ENCODE data around the gene TNFAIP3.

Gene TNFAIP3

GRCh38 chr6:137871831-137872454 lies 4.9 kb downstream of the TNFAIP3 start:
- no peaks in the 10 kb centered on the region for H3K9me3 ChIP-seq (ENCODE audit: control extremely low read depth in 1 of 5, control insufficient read depth in 4 of 5, insufficient read depth in 2 of 5, low read depth in 1 of 5, low read length in 4 of 5)
- no peaks in the 10 kb centered on the region for H3K27me3 ChIP-seq (replicated peaks in 2 of 5; ENCODE audit: control insufficient read depth in 4 of 5, insufficient read depth in 5 of 5, low read length in 4 of 5)
- DNase-seq, result no peak
- CTCF ChIA-PET, result interaction anchor here (0.7 to 7.5 kb wide), 12 partner anchors 9 to 167 kb away, joined by 3 to 67 read pairs (median 6); no protein-coding TSS in a partner anchor
- H3K4me1 ChIP-seq (ENCODE audit: control extremely low read depth in 1 of 4, control insufficient read depth in 4 of 4, insufficient read depth in 4 of 4, low read length in 3 of 4), result peaks cover 15 to 66% (median 38%) of the 10 kb centered on the region in 4 experiments
- H3K27ac ChIP-seq (ENCODE audit: insufficient read depth in 1 of 2, low read depth in 1 of 2, low read length in 2 of 2, poor library complexity in 1 of 2, severe bottlenecking in 2 of 2), result no peak overlapping the region
- H3K4me3 ChIP-seq (ENCODE audit: control insufficient read depth in 1 of 7, extremely low read depth in 1 of 7, insufficient read depth in 4 of 7, low read depth in 2 of 7, low read length in 6 of 7), result peak overlapping the region in 1 of 7 experiments; percentile 31
- 100% methylated on average over 1 of the region's 1 CpG for WGBS (ENCODE audit: insufficient coverage)
- peaks cover 23 to 38% (median 33%) of the 10 kb centered on the region in 4 experiments for H3K36me3 ChIP-seq (ENCODE audit: control insufficient read depth in 4 of 4, insufficient read depth in 4 of 4, low read length in 3 of 4)
- POLR2A ChIA-PET, result interaction anchor here (0.9 to 1.2 kb wide), 2 partner anchors 53 to 157 kb away, joined by 3 read pairs; no protein-coding TSS in a partner anchor

- POLR2A ChIA-PET, result no interaction called here
- Histone ChIP-seq H3K27ac (ENCODE audit: insufficient read depth in 1 of 2, low read depth in 1 of 2, low read length in 2 of 2, poor library complexity in 1 of 2, severe bottlenecking in 2 of 2) (no peak overlapping the region), H3K36me3 (ENCODE audit: control insufficient read depth in 4 of 4, insufficient read depth in 4 of 4, low read length in 3 of 4) (peaks cover 30 to 45% (median 40%) of the 10 kb centered on the region in 4 experiments), H3K9me3 (ENCODE audit: control extremely low read depth in 1 of 5, control insufficient read depth in 4 of 5, insufficient read depth in 2 of 5, low read depth in 1 of 5, low read length in 4 of 5) (no peaks in the 10 kb centered on the region), H3K4me3 (ENCODE audit: control insufficient read depth in 1 of 7, extremely low read depth in 1 of 7, insufficient read depth in 4 of 7, low read depth in 2 of 7, low read length in 6 of 7) (peak overlapping the region in 1 of 7 experiments; percentile 42), H3K4me1 (ENCODE audit: control extremely low read depth in 1 of 4, control insufficient read depth in 4 of 4, insufficient read depth in 4 of 4, low read length in 3 of 4) (peaks cover 15 to 63% (median 36%) of the 10 kb centered on the region in 4 experiments), H3K27me3 (replicated peaks in 2 of 5; ENCODE audit: control insufficient read depth in 4 of 5, insufficient read depth in 5 of 5, low read length in 4 of 5) (no peaks in the 10 kb centered on the region)
- DNase-seq, result no peak
- WGBS (ENCODE audit: insufficient coverage), result 50% methylated on average over 1 of the region's 2 CpGs
- CTCF ChIA-PET, result interaction anchor here (0.7 to 7.5 kb wide), 11 partner anchors 9 to 168 kb away, joined by 3 to 67 read pairs (median 6); no protein-coding TSS in a partner anchor
Measured at GRCh38 chr6:137872581-137873115, 5.6 kb downstream of the TNFAIP3 start.

- Histone ChIP-seq H3K27me3 (replicated peaks in 2 of 5; ENCODE audit: control insufficient read depth in 4 of 5, insufficient read depth in 5 of 5, low read length in 4 of 5) (no peaks in the 10 kb centered on the region), H3K4me1 (ENCODE audit: control extremely low read depth in 1 of 4, control insufficient read depth in 4 of 4, insufficient read depth in 4 of 4, low read length in 3 of 4) (peaks cover 12 to 57% (median 30%) of the 10 kb centered on the region in 4 experiments), H3K4me3 (ENCODE audit: control insufficient read depth in 1 of 7, extremely low read depth in 1 of 7, insufficient read depth in 4 of 7, low read depth in 2 of 7, low read length in 6 of 7) (peak overlapping the region in 1 of 7 experiments; percentile 42), H3K9me3 (ENCODE audit: control extremely low read depth in 1 of 5, control insufficient read depth in 4 of 5, insufficient read depth in 2 of 5, low read depth in 1 of 5, low read length in 4 of 5) (no peaks in the 10 kb centered on the region), H3K27ac (ENCODE audit: insufficient read depth in 1 of 2, low read depth in 1 of 2, low read length in 2 of 2, poor library complexity in 1 of 2, severe bottlenecking in 2 of 2) (no peak overlapping the region), H3K36me3 (ENCODE audit: control insufficient read depth in 4 of 4, insufficient read depth in 4 of 4, low read length in 3 of 4) (peaks cover 36 to 51% (median 45%) of the 10 kb centered on the region in 4 experiments)
- DNase-seq, result peak in 2 of 3 donors; percentile 48 to 51
- ChIA-PET CTCF (interaction anchor here (1.3 to 7.5 kb wide), 4 partner anchors 8 to 165 kb away, joined by 3 to 67 read pairs (median 5); no protein-coding TSS in a partner anchor), POLR2A (no interaction called here)
- WGBS (ENCODE audit: insufficient coverage), result 93% methylated on average over 3 of the region's 7 CpGs
Measured at GRCh38 chr6:137873273-137873762, 6.3 kb downstream of the TNFAIP3 start.

GRCh38 chr6:137874204-137875057 lies 7.4 kb downstream of the TNFAIP3 start:
- CTCF ChIA-PET, result interaction anchor here (0.7 to 7.5 kb wide), 6 partner anchors 7 to 166 kb away, joined by 3 to 67 read pairs (median 5); no protein-coding TSS in a partner anchor

GRCh38 chr6:137875058-137875520 lies 8.0 kb downstream of the TNFAIP3 start:
- Histone ChIP-seq H3K36me3 (ENCODE audit: control insufficient read depth in 4 of 4, insufficient read depth in 4 of 4, low read length in 3 of 4) (peaks cover 48 to 69% (median 58%) of the 10 kb centered on the region in 4 experiments), H3K4me3 (ENCODE audit: control insufficient read depth in 1 of 7, extremely low read depth in 1 of 7, insufficient read depth in 4 of 7, low read depth in 2 of 7, low read length in 6 of 7) (no peak overlapping the region), H3K27ac (ENCODE audit: insufficient read depth in 1 of 2, low read depth in 1 of 2, low read length in 2 of 2, poor library complexity in 1 of 2, severe bottlenecking in 2 of 2) (no peak overlapping the region), H3K4me1 (ENCODE audit: control extremely low read depth in 1 of 4, control insufficient read depth in 4 of 4, insufficient read depth in 4 of 4, low read length in 3 of 4) (peaks cover 6 to 40% (median 23%) of the 10 kb centered on the region in 4 experiments), H3K9me3 (ENCODE audit: control extremely low read depth in 1 of 5, control insufficient read depth in 4 of 5, insufficient read depth in 2 of 5, low read depth in 1 of 5, low read length in 4 of 5) (no peaks in the 10 kb centered on the region), H3K27me3 (replicated peaks in 2 of 5; ENCODE audit: control insufficient read depth in 4 of 5, insufficient read depth in 5 of 5, low read length in 4 of 5) (no peaks in the 10 kb centered on the region)
- no peak for DNase-seq
- ChIA-PET CTCF (interaction anchor here (0.7 to 1.6 kb wide), 2 partner anchors 64 to 66 kb away, joined by 3 to 6 read pairs; no protein-coding TSS in a partner anchor), POLR2A (no interaction called here)
- WGBS (ENCODE audit: insufficient coverage), result 96% methylated on average over 6 of the region's 6 CpGs

More at GRCh38 chr6:137874204-137875057, 7.4 kb downstream of the TNFAIP3 start:
- Histone ChIP-seq H3K4me3 (ENCODE audit: control insufficient read depth in 1 of 7, extremely low read depth in 1 of 7, insufficient read depth in 4 of 7, low read depth in 2 of 7, low read length in 6 of 7) (peak overlapping the region in 1 of 7 experiments; percentile 3), H3K27me3 (replicated peaks in 2 of 5; ENCODE audit: control insufficient read depth in 4 of 5, insufficient read depth in 5 of 5, low read length in 4 of 5) (no peaks in the 10 kb centered on the region), H3K4me1 (ENCODE audit: control extremely low read depth in 1 of 4, control insufficient read depth in 4 of 4, insufficient read depth in 4 of 4, low read length in 3 of 4) (peaks cover 6 to 47% (median 26%) of the 10 kb centered on the region in 4 experiments), H3K36me3 (ENCODE audit: control insufficient read depth in 4 of 4, insufficient read depth in 4 of 4, low read length in 3 of 4) (peaks cover 45 to 62% (median 54%) of the 10 kb centered on the region in 4 experiments), H3K27ac (ENCODE audit: insufficient read depth in 1 of 2, low read depth in 1 of 2, low read length in 2 of 2, poor library complexity in 1 of 2, severe bottlenecking in 2 of 2) (no peak overlapping the region), H3K9me3 (ENCODE audit: control extremely low read depth in 1 of 5, control insufficient read depth in 4 of 5, insufficient read depth in 2 of 5, low read depth in 1 of 5, low read length in 4 of 5) (no peaks in the 10 kb centered on the region)
- DNase-seq, result no peak
- WGBS (ENCODE audit: insufficient coverage), result 95% methylated on average over 11 of the region's 11 CpGs
- POLR2A ChIA-PET, result interaction anchor here (0.6 kb wide), 1 partner anchor 1291 kb away, joined by 3 read pairs; no protein-coding TSS in a partner anchor

- Histone ChIP-seq H3K27me3 (replicated peaks in 2 of 5; ENCODE audit: control insufficient read depth in 4 of 5, insufficient read depth in 5 of 5, low read length in 4 of 5) (no peaks in the 10 kb centered on the region), H3K36me3 (ENCODE audit: control insufficient read depth in 4 of 4, insufficient read depth in 4 of 4, low read length in 3 of 4) (peaks cover 52 to 74% (median 62%) of the 10 kb centered on the region in 4 experiments), H3K4me3 (ENCODE audit: control insufficient read depth in 1 of 7, extremely low read depth in 1 of 7, insufficient read depth in 4 of 7, low read depth in 2 of 7, low read length in 6 of 7) (no peak overlapping the region), H3K27ac (ENCODE audit: insufficient read depth in 1 of 2, low read depth in 1 of 2, low read length in 2 of 2, poor library complexity in 1 of 2, severe bottlenecking in 2 of 2) (no peak overlapping the region), H3K9me3 (ENCODE audit: control extremely low read depth in 1 of 5, control insufficient read depth in 4 of 5, insufficient read depth in 2 of 5, low read depth in 1 of 5, low read length in 4 of 5) (no peaks in the 10 kb centered on the region), H3K4me1 (ENCODE audit: control extremely low read depth in 1 of 4, control insufficient read depth in 4 of 4, insufficient read depth in 4 of 4, low read length in 3 of 4) (peaks cover 6 to 35% (median 21%) of the 10 kb centered on the region in 4 experiments)
- DNase-seq, result no peak
- CTCF ChIA-PET, result interaction anchor here (1.6 kb wide), 1 partner anchor 64 kb away, joined by 6 read pairs; no protein-coding TSS in a partner anchor
- 96% methylated on average over 3 of the region's 3 CpGs for WGBS (ENCODE audit: insufficient coverage)
- POLR2A ChIA-PET, result no interaction called here
Measured at GRCh38 chr6:137875606-137876005, 8.5 kb downstream of the TNFAIP3 start.

All from common myeloid progenitor, CD34-positive (primary cell).